Measurements from ENCODE around the gene EFHD2.
"Not testable (repeated sequence)": the region's sequence is repeated elsewhere in the genome, so short reads cannot be mapped to it uniquely, and the experiment has no call there.

EFHD2 gene

DNA sequence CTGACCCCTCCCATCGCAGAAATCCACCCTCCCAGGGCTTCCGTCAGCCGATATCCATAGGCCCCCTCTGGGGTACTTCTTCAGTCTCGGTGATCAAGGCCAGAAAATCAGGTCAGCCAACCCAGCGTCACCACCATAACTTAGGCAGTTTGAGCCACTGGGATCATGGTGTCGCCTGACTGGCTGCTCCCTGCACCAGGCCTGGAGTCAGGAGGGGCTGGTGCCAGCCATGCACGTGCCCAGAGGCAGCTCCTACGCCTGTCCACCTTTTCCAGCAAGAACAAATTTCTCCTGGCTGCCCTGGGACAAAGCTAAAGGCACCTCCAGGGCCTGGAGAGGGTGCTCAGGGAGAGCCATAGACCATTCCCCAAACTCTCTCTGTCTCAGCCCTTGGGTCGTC is 23.8 kb downstream of the EFHD2 start:
- Histone ChIP-seq H3K27me3 (ENCODE audit: insufficient read depth, low read depth) (no peaks in the 10 kb centered on the region), H3K79me2 (ENCODE audit: insufficient read depth, low read depth) (no peaks in the 10 kb centered on the region), H3K9ac (no peak overlapping the region), H3K4me1 (ENCODE audit: low read depth, poor library complexity, severe bottlenecking) (no peaks in the 10 kb centered on the region), H2AFZ (ENCODE audit: low read depth) (no peak overlapping the region), H4K20me1 (ENCODE audit: insufficient read depth) (no peaks in the 10 kb centered on the region), H3K4me2 (no peak overlapping the region), H3K4me3 (IDR thresholded peaks at IDR 0.05; ENCODE audit: insufficient read depth, low read depth, low read length) (no peak overlapping the region), H3K36me3 (ENCODE audit: insufficient read depth) (no peaks in the 10 kb centered on the region), H3K27ac (no peak overlapping the region)
- TF ChIP-seq, protein P1, sequence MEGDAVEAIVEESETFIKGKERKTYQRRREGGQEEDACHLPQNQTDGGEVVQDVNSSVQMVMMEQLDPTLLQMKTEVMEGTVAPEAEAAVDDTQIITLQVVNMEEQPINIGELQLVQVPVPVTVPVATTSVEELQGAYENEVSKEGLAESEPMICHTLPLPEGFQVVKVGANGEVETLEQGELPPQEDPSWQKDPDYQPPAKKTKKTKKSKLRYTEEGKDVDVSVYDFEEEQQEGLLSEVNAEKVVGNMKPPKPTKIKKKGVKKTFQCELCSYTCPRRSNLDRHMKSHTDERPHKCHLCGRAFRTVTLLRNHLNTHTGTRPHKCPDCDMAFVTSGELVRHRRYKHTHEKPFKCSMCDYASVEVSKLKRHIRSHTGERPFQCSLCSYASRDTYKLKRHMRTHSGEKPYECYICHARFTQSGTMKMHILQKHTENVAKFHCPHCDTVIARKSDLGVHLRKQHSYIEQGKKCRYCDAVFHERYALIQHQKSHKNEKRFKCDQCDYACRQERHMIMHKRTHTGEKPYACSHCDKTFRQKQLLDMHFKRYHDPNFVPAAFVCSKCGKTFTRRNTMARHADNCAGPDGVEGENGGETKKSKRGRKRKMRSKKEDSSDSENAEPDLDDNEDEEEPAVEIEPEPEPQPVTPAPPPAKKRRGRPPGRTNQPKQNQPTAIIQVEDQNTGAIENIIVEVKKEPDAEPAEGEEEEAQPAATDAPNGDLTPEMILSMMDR (conservative IDR thresholded peaks at IDR 0.05; ENCODE audit: low read depth, low read length): no peak

- not testable (repeated sequence) for H3K9ac ChIP-seq; H4K20me1 ChIP-seq (ENCODE audit: insufficient read depth); H3K27ac ChIP-seq; H3K36me3 ChIP-seq (ENCODE audit: insufficient read depth); H3K27me3 ChIP-seq (ENCODE audit: insufficient read depth, low read depth); H3K4me2 ChIP-seq; H3K79me2 ChIP-seq (ENCODE audit: insufficient read depth, low read depth); H3K4me3 ChIP-seq (IDR thresholded peaks at IDR 0.05; ENCODE audit: insufficient read depth, low read depth, low read length); H2AFZ ChIP-seq (ENCODE audit: low read depth); H3K4me1 ChIP-seq (ENCODE audit: low read depth, poor library complexity, severe bottlenecking)
Observed at GRCh38 chr1:15434739-15435138, 25.1 kb downstream of the EFHD2 start.

- Histone ChIP-seq H3K27me3 (ENCODE audit: insufficient read depth, low read depth) (no peaks in the 10 kb centered on the region), H3K27ac (no peak overlapping the region), H2AFZ (ENCODE audit: low read depth) (no peak overlapping the region), H3K79me2 (ENCODE audit: insufficient read depth, low read depth) (no peaks in the 10 kb centered on the region), H3K4me2 (no peak overlapping the region), H3K4me3 (IDR thresholded peaks at IDR 0.05; ENCODE audit: insufficient read depth, low read depth, low read length) (no peak overlapping the region), H3K36me3 (ENCODE audit: insufficient read depth) (no peaks in the 10 kb centered on the region), H3K4me1 (ENCODE audit: low read depth, poor library complexity, severe bottlenecking) (no peaks in the 10 kb centered on the region), H4K20me1 (ENCODE audit: insufficient read depth) (no peaks in the 10 kb centered on the region), H3K9ac (no peak overlapping the region)
- TF ChIP-seq, protein P1 (conservative IDR thresholded peaks at IDR 0.05; ENCODE audit: low read depth, low read length): no peak
Observed at GRCh38 chr1:15435239-15436077, 25.8 kb downstream of the EFHD2 start.

DNA sequence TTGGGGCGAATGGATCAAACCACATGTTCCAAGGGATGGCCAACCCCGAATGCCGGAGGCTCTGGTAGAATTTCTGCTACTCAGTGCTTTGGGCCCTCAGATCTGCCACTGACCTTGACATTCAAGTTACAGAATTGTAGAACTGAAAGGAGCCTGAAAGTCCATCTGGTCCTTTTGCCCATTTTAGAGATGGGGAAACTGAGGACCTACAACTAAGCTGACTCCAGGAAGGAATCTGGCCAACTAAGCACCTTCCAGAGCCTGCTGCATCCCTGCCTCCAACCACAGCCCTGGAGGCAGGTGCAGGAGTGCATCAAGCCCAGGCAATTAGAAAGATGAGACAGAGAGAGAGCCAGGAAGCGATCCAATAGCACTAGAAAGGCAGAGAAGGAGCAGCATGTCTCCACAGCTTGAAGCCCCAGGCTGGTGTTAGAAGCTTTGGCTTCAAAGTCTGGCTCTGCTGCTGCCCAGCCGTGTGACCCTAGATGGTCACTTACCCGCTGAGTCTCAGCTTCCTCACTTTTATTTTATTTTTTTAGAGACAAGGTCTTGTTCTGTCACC is 27.3 kb downstream of the EFHD2 start:
- H2AFZ ChIP-seq (ENCODE audit: low read depth): no peak overlapping the region
- H3K27ac ChIP-seq: no peak overlapping the region
- no peaks in the 10 kb centered on the region for H3K27me3 ChIP-seq (ENCODE audit: insufficient read depth, low read depth)
- TF ChIP-seq, protein P1 (conservative IDR thresholded peaks at IDR 0.05; ENCODE audit: low read depth, low read length): no peak
- H3K4me3 ChIP-seq (IDR thresholded peaks at IDR 0.05; ENCODE audit: insufficient read depth, low read depth, low read length): no peak overlapping the region
- no peaks in the 10 kb centered on the region for H3K79me2 ChIP-seq (ENCODE audit: insufficient read depth, low read depth)
- no peaks in the 10 kb centered on the region for H3K36me3 ChIP-seq (ENCODE audit: insufficient read depth)
- H4K20me1 ChIP-seq (ENCODE audit: insufficient read depth): no peaks in the 10 kb centered on the region
- no peak overlapping the region for H3K4me2 ChIP-seq
- no peaks in the 10 kb centered on the region for H3K4me1 ChIP-seq (ENCODE audit: low read depth, poor library complexity, severe bottlenecking)
- no peak overlapping the region for H3K9ac ChIP-seq

DNA sequence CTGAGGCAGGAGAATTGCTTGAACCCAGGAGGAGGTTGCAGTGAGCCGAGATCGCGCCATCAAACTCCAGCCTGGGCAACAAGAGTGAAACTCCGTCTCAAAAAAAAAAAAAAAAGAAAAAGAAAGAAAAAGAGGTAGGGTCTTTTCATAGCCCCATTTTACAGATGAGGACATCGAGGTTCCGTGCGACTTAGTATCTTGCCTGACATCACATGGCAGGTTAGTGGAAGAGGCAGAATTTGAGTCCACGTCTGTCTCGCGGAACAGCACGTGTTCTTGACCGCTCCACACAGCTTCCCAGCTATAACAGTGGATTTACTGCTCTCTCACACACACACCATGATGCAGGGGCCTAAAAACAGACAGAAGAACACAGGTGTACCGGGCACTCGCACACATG is 29.6 kb downstream of the EFHD2 start:
- TF ChIP-seq, protein P1 (conservative IDR thresholded peaks at IDR 0.05; ENCODE audit: low read depth, low read length): no peak
- Histone ChIP-seq H3K36me3 (ENCODE audit: insufficient read depth) (no peaks in the 10 kb centered on the region), H3K27ac (no peak overlapping the region), H3K4me2 (no peak overlapping the region), H3K79me2 (ENCODE audit: insufficient read depth, low read depth) (no peaks in the 10 kb centered on the region), H3K4me3 (IDR thresholded peaks at IDR 0.05; ENCODE audit: insufficient read depth, low read depth, low read length) (no peak overlapping the region), H4K20me1 (ENCODE audit: insufficient read depth) (no peaks in the 10 kb centered on the region), H3K4me1 (ENCODE audit: low read depth, poor library complexity, severe bottlenecking) (no peaks in the 10 kb centered on the region), H3K27me3 (ENCODE audit: insufficient read depth, low read depth) (no peaks in the 10 kb centered on the region), H2AFZ (ENCODE audit: low read depth) (no peak overlapping the region), H3K9ac (no peak overlapping the region)

Measured in KMS-11 (cell line).